Sciatic nerve (tissue), 2 donors: ENCODE data around the gene ENTREP1. TPM values are rescaled to one million over a fixed set of nuclear protein-coding genes. Genes with fewer than 3 reads are reported as not detected.
"Not testable (repeated sequence)": the region's sequence is repeated elsewhere in the genome, so short reads cannot be mapped to it uniquely, and the experiment has no call there.

ENCODE experiments used
- ATAC-seq: fragments of 200-7000 bp; cut with Tn5 transposase; one replicate; pipeline ENCODE4 v1.9.1; 2020; ENCODE audit warnings: mild to moderate bottlenecking, moderate library complexity
- DNase-seq: peaks from one replicate; pipeline ENCODE4 v3.0.0-alpha.2; 2020; ENCODE audit warnings: low spot score
- intact Hi-C: fragments of 100-400 bp; cut with DNase I; formaldehyde crosslinking; loops from one replicate; pipeline ENCODE4 v1.14.2; 2022
- total RNA-seq: library from RNA; stranded (reverse); fragmentation: NEBNext Ultra II Directional; extraction: Animal tissue kit (Norgen Biotek cat#: 25700); gene quantifications from one replicate; pipeline ENCODE4 v1.2.1, GENCODE V29; 2021
- donor health status: DM: no; HTN: no; CAD: no.
- donor health status: DM: no; HTN: no; CAD: no.

ENTREP1 gene
- total RNA-seq, 1 donor from 2014 or later: 2.9 TPM

DNA sequence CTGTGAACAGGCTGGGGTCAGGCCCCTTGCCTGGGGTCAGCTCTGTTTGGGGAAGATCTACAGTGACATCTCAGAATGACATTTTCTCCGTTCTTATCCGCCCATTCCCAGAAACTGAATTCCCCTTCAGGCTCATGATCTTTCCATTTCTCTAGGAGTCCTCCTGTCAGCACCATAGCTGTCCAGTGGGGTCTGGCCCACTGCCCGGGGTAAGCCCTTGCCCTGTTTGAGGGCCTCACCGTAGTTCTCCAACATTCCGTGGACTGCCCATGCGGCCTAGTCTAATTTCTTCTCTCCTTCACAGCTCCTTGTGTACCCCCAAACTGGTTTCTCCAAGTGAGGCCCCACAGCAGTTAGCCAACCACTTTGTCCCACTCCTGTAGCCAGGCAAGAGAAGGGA lies 68.4 kb downstream of the ENTREP1 start:
- ATAC-seq: no peak
- DNase-seq: no peak
- intact Hi-C loops: no loop called here

DNA sequence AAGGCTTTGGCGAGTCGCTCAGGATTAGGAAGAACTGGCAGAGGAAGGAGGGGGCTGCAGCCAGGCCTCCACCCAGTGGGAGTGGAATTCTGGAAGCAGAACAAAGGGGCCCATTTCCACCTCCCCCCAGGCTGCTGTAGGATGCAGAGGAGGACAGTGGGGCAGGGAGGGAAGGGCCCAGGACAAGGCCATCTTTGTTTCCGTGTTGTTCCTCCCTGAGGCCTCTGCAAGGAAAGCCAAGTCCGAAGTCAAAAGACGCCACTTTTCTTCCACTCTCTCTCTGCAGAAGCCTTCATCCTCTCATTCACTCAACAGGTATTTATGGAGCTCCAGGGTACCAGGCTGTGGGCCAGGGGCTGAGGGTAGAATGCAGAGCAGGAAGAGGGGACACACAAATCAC lies 70.7 kb downstream of the ENTREP1 start:
- intact Hi-C loops: no loop called here
- ATAC-seq: no peak
- no peak for DNase-seq

DNA sequence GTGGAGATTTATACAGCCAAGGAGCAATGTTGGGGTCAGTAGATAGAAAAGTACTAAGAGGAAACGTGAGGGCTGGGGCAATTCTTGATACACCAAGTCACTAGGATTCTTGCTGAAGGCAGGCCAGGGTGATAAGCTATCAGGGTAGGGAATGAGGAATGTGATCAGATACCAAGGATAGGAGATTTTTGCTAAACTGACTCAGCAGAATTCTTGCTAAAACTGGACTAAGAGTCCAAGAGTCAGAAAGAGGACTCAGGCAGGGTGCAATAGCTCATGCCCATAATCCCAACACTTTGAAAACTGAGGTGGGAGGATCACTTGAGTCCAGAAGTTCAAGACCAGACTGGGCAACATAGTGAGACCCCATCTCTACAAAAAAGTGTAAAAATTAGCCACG lies 71.7 kb downstream of the ENTREP1 start:
- intact Hi-C loops: no loop called here
- DNase-seq (no peak), ATAC-seq (no peak)

DNA sequence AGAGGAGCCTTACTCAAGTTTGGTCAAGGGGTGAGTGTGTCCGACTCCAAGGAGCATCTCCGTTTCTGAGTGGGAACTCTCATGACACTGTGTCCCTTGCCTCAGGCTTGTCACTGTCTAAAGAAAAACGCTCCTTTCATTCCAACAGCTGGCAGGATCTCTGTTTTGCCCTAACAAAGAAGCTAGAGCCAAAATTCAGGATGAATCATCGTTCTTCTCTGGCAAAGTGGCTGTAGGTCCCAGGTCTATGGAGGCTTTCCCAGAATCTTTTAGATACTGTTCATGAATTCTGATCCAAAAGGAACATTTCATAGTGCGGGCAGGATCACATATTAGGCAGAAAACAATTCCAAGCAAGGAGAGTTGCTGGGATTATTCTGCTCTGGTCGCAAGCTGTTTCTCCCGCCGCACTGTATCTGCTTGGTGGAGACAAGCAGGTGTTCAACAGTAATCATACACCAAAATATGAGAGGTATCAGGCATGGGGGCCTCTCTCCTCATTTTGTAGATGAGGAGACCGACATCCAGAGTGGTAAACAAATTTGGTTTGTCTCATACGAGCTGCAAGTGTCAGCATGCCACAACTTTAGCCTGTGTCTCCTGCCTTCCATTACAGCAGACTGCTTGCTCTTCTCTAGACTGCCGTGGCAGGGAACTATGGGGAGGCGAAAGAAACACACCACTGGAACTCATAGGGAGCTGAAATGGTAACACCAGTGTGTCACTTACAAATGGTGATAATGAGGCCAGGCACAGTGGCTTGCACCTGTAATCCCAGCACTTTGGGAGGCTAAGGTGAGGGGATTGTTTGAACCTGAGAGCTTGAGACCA lies 72.6 kb downstream of the ENTREP1 start:
- intact Hi-C loops: no loop called here
- DNase-seq (no peak), ATAC-seq (no peak)

DNA sequence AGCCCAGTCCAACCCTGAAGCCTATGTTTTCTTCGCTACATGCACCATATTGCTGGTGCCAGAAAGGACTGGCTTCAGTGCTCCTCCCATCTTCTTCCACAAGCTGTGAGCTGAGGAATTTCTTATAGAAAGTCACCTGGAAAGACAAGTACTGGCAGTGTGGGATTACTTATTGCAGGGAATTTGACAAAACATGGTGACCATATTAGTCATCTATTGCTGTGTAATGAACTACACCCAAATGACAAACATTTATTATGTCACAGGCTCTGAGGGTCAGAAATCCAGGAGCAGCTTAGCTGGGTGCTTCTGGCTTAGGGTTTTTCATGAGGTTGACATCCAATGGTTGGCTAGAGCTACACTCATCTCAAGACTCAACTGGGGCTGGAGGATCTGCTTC lies 75.5 kb downstream of the ENTREP1 start:
- ATAC-seq: no peak
- no peak for DNase-seq
- intact Hi-C loops: no loop called here

DNA sequence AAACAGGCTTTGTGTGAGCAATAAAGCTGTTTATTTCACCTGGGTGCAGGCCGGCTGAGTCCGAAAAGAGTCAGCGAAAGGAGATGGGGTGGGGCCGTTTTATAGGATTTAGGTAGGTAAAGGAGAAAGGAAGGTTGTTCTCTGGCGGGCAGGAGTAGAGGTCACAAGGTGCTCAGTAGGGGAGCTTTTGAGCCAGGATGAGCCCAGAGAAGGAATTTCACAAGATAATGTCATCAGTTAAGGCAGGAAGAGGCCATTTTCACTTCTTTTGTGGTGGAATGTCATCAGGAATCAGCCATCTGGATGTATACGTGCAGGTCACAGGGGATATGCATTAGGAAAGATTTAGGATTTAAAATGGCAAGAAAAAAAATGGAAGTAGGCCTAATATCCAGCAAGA lies 84.9 kb downstream of the ENTREP1 start:
- intact Hi-C loops, DNase-seq, ATAC-seq: not testable (repeated sequence)

DNA sequence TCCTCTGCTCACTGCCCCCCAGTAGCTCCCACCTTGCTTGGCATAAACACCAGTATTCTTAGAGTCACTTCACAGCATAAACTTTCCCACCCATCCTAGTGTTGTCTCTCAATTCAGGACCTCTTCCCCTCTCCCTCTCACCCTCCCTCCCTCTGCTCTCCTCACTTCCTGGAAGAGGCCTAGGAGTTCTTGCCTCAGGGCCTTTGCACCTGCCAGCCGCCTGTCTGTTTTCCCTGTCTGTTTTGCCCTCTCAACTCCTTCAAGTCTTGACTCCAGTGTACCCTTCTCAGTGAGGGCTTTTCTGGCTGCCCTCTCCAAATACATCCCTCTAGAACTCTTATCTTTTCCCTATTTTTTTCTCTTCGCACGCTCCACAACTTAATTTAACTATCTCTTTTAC lies 86.2 kb downstream of the ENTREP1 start:
- no peak for DNase-seq
- intact Hi-C loops: no loop called here
- ATAC-seq: no peak

DNA sequence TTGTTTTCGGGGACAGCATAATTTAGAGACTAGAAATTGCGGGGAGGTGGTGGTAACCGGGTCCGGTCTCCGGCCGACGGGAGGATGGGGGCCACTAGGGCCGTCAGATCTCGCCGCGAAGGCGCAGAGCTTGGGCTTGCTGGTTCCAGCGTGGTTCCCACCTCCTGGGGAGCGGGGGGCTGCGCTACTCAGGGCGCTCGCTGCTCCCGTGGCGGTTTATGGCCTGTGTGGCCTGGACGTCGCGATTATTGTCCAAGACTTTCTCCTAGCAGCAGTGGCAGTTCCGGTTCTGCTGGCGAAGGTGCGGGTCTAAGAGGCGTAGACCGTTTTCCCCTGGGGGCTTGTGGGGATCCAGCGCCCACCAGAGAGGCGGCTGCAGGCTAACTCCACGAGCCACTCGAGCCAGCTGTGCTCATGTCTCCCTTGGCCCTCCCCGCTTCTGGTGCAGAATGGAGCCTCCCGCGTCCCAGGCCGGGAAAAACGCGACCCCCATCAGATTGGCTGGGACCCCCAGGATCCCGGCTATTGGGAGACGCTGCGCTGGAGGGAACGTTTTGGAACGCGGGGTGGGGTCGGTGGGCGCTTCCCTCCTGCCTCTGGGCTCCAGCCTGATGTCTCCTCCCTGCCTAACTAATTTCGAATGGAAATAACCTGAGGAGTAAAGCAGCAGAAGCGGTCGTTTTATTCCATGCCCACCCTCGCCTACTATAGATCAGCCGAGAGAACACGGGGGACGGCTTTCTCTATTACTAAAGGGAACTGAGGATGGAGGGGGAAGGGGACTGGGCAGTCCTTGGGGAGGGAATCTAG lies 87.1 kb downstream of the ENTREP1 start:
- intact Hi-C loops: no loop called here
- DNase-seq (no peak), ATAC-seq (peak; percentile 10)

DNA sequence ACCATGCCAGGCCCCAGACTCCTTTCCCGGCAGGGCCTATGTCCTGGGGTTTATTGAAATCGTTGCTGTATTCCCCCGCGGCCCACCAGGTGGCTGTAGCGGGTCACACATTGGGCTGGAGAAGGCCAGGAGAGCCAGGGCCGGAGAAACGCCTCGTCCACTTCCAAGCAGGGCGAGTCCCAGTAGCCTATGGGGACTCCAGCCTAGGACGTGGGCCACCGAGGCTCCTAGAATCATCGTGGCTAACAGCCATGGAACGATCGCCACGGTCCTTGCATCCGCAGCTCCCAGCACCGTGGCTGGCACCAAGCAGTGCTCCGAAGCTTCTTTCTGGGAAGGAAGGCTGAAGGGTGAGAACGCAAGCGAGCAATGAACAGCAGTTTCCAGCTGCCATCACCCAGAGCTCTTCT lies 87.7 kb downstream of the ENTREP1 start:
- intact Hi-C loops: no loop called here
- ATAC-seq: peak; percentile 86
- DNase-seq: no peak

DNA sequence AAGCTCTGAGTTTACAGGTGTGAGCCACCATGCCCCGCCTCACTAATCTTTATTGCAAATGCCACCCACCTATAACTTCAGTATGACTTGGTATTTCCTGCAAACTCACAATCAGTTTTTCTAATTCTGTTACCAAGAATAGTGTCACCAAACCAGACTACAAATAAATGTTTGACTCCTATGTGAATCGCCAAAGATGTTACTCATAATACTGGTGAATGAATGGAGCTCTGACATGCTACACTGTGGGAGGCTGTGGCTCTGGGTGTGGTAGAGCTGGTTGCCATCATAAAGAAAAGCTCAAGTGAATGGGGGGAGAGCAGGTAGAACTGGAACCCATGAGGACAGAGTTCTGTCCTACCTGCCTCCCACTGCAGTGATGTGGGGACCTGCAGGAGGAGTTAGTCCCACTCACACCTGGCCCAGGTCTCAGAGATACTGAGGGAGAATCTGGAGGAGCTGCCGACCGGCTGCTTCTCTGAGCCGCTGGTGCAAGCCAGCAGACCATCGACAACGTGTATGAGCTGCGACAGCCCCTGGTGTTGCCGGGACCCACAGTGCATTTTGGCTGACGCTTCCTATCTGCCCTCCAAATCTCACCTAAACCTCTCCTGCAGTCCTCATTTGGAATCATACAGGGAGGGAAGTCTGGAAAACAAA lies 95.7 kb downstream of the ENTREP1 start:
- ATAC-seq (no peak), DNase-seq (no peak)
- intact Hi-C loops: no loop called here

DNA sequence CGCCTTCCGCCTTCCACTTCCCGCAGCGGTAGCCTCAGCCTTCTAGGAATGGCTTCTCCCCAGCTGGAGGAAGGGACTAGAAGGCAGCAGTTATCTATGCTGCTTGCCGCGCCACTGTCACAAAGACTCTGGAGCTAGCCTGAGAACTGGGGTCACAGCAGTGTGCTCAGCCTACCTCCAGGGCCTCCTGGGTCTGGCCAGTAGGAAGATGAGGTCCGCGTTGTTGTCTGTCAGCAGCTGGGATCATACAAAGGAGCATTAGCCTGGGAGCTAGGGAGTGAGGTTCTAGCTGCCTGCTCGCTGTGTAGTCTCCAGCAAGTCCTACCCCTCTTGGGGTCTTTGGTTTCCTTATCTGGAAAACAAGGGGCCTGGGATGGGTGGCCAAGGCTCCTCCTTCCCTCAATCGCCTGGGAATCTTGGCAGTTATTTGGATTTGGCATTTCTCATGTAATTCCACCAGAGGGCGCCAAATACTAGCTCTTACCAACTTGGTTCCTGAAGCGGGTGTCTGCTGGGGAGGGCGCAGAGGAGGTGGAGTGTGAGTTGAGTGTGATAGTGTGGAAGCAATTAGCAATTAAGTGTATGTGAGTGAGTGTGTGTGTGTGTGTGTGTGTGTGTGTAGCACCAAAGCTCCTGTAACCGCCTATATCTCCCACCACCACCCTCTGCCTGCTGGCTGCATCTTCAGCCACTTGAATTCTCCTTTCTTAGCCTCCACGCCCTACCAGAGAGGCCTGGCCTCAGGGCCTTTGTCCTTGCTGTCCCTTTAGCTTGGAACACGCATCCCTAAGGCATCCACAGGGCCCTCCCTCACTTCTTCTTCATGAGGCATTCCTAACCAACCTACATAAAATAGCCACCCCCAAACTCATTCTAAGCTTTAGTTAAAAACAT lies 97.1 kb downstream of the ENTREP1 start:
- intact Hi-C loops: no loop called here
- ATAC-seq (peak; percentile 83), DNase-seq (no peak)

DNA sequence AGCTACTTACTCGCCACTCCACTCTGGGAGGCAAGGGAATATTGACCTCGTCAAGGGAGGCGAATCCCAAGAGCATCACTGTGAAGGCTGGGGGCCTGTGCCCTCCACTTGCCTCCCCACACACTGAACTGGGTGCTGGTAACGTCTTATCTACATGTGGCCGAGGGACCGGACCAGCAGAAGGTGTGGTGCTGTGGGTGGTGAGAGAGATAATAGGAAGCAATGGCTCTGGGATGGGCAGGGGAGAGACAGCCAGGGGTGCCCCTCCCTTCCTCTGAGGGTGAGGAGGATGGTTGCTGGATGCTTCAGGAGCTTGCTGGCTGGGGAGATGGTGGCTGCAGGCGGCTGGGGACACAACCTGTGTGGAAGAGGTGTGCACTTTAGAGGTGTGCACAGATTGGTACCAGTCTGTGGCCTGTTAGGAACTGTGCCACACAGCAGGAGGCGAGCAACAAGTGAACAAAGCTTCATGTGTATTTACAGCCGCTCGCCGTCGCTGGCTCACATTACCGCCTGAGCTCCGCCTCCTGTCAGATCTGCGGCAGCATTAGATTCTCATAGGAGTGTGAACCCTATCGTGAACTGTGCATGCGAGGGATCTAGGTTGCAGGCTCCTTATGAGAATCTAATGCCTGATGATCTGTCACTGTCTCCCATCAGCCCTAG lies 100.3 kb downstream of the ENTREP1 start:
- intact Hi-C loops: loop anchor here (5.0 kb wide), 1 partner anchor 117 kb away; no protein-coding TSS in a partner anchor
- DNase-seq (no peak), ATAC-seq (no peak)

DNA sequence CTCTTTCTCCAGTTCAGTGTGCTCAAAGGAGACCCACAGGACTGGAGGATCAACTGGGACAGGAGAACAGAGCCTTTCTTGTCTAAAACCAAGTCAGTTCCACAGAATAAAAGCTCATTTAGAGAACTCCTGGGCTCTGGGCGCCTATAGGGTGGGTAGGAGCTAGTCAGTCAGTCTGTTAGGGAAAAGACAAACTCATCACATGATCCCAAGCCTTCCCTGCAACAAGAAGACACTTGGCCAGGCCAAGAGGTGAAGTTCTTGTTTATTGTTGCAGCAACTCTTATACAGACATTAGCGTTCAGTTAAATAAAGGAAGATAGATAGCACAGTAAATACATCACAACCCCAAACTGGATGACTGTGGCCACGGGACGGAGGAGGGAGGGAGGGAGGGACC lies 102.3 kb downstream of the ENTREP1 start:
- peak; percentile 24 for ATAC-seq
- peak; percentile 41 for DNase-seq
- intact Hi-C loops: loop anchor here (5.0 kb wide), 1 partner anchor 115 kb away; no protein-coding TSS in a partner anchor

DNA sequence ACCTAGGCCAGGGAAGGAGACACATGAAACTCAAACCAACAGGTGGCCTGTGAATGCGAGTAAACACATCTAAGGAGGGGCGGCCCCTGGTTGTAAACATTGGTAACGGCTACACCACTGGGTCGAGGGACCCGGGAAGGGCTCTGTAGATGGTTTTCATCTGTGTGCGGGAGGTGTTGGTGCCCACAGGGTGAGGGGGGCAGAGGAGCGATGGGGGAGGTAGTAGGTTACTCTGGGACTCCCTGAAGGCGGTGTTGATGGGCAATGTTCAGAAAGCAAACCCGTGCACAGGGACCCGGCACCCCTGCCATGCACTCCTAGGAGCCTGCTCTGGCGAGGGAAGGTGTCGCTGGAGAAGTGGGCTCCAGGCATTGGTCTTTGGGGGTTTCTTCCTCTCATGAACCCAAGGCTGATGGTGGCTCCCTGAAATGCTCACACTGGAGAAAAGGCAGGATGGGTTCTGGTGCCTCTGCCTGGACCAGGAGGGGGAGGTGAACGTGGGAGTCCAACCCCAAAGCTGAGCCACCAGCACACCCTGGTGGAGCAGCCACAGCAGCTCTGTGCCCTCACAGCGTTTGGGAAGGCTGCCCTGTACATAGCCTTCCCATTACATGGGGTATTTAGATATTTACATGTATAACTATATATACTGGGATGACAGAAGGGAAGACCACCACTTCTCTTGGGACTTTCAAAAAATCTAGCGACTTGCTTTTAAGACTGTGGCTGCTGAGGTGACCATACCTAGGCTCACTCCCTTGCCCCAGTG lies 103.2 kb downstream of the ENTREP1 start:
- DNase-seq: peak; percentile 47
- intact Hi-C loops: loop anchor here (5.0 kb wide), 1 partner anchor 114 kb away; no protein-coding TSS in a partner anchor
- ATAC-seq: no peak

DNA sequence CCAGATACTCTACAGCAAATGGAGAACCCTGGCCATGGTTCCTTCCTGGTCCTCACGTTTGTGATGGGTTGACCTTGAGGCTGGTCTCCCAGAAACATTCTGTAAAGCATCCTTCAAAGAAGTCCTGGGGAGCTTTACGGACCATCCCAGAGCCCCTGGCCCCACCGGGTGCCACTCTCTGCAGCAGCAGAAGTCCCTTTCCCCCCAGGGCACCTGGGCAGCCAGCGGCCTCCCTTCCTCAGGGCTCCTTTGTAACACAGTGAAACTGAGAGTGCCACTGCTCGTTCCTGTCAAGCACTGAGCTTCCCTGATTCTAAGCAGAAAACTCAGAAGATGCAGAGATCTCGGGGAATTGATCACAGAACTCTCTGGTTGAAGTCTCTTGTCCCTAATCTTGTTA lies 104.3 kb downstream of the ENTREP1 start:
- ATAC-seq (no peak), DNase-seq (no peak)
- intact Hi-C loops: loop anchor here (5.0 kb wide), 1 partner anchor 113 kb away; no protein-coding TSS in a partner anchor

DNA sequence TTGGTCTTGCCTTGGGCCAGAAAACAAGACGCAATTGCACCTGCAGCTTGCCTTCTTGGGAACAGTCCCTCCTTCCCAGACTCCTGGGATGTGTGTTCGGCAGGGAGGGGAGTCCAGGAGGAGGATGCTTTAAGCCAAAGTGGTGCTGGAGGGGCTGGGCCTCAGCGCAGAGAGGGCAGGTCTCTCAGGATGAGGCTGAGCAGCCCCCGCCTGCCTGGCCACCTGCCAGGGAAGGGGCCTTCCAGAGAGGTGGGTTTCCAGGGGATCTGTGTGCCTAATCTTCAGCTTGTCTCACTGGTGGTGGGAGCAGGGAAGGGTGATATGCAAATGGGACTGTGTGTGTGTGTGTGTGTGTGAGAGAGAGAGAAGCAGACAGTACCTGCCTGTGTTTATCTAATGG lies 105.2 kb downstream of the ENTREP1 start:
- ATAC-seq: no peak
- intact Hi-C loops: no loop called here
- no peak for DNase-seq

DNA sequence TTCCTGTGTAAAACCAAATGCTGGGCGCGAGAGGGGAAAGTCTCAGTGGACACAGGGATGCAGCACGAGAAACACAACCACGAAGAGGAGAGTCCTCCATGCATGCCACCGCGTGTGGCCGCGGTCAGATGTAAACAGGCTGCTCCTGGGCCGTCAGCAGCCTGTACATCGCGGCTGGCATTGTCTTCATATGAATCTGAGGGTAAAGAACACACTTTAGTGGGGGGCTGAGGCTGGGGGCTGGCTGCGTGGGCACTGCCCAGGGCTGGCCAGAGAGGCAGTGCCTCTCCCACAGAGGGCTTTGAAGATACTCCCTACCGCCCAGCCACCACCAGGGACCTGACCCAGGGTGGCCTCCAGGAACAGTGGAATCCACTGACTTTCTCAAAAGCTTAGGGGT lies 106.2 kb downstream of the ENTREP1 start:
- intact Hi-C loops: no loop called here
- ATAC-seq: no peak
- DNase-seq: no peak
